ENCODE results near the gene GALNT18.

GALNT18 gene

DNA sequence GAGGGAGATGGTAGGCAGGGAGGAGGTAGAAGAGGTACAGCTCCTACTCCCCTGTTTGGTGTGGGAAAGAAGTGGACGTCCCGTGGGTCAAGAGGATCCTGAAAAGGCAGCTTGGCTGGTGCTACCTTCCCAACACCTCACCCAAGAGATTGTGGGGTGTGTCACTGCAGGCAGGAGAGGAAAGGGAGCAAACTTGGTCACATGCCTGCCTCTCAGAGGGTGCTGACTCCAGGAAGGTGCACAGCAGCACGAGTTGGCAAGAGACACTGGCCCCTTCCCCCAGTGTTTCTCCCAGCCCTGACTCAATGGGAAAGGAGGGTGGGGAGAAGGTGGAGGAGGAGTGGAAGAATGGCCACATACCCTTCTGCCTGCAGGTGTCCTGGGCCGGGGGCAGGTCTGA lies 368.3 kb downstream of the GALNT18 start:
- no peak for DNase-seq

DNA sequence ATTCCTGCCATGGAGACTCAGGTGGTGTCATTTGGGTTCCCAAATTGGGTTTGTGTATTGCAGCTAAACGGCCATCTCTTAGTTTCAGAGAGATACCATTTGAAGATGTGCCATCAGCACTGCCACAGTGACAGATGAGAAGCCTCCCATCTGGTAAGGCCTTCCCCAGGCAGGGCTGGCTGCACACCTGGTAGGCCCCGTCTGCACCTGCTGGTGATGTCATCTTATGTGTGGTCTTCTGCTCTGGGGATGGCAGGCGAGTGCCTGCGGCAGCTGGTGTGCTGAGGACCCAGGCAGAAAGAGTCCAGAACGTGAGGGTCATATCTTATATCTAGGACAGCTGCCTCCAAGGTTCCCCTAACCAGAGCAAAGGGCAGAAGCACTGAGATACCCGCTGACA lies 369.4 kb downstream of the GALNT18 start:
- no peak for DNase-seq

- DNase-seq: no peak
These were observed 370.3 kb downstream of the GALNT18 start for GRCh38 chr11:11251394-11251970.

DNA sequence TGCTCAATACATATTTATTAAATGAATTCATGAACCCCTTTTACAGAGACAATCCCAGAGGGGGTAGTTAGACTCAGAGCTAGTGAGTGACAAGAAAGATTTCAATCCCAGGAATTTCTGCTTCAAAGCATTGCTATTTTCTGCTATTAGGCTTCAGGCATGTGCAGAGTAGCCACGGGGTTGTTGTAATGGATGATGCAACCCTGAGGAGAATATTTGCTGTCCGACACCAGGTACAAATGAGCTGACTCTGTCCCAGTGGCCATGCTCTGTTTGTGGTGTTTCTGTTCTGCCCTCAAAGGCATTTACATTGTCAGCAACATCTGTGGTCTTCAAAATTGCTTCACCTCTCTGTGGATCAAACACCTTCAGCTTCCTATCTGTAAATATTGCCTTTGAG lies 371.3 kb downstream of the GALNT18 start:
- DNase-seq: no peak

DNA sequence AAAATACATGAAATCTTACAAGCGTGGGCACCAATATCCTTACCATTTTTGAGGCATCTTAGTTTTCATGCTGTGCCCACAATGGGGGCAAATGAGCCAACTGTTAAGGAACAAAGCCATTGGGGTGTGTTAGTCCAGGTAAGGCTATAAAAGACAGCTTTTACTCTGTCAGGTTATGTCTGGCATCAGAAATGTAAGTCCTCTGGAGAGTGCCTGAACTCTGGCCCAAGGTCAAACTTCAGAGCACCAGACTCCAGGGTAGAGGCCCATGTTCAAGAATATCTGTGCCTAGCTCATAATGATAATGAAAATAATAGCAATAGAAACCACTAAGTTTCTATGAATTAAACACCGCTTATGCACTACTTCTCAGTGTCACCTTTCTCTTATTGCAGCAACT lies 374.2 kb downstream of the GALNT18 start:
- DNase-seq: no peak

DNA sequence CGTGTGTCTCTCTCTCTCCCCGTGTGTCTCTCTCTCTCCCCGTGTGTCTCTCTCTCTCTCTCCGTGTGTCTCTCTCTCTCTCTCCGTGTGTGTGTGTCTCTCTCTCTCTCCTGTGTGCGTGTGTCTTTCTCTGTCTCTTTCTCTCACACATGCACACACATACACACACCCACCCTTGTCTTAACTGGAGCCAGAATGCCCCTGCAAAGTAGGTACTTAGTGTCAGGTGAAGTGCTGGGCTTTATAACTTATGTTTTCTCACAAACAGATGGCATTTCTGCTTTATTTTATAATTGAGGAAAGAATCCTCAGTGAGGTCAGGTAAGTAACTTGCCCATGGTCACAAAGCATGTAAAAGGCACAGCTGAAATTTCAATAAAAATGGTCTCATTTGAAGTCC lies 374.7 kb downstream of the GALNT18 start:
- no peak for DNase-seq

- no peak for DNase-seq
These were observed 375.6 kb downstream of the GALNT18 start for GRCh38 chr11:11246166-11246565.

DNA sequence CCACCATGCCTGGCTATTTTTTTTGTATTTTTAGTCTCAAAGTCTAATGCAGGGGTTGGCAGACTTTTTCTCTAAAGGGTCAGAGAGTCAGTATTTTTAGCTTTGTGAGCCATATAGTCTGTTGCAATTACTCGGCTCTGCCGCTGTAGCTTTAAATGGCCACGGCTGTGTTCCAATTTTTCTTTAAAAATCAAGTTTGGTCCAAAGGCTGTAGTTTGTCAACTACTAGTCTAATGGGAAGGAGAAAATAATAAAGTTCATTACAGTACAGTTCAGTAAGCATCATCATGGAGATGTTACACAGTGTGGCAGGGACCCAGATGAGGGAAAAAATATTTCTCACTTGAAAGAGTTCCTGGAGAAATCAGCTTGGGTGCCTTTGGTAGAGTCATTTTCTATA lies 376.4 kb downstream of the GALNT18 start:
- DNase-seq: no peak

DNA sequence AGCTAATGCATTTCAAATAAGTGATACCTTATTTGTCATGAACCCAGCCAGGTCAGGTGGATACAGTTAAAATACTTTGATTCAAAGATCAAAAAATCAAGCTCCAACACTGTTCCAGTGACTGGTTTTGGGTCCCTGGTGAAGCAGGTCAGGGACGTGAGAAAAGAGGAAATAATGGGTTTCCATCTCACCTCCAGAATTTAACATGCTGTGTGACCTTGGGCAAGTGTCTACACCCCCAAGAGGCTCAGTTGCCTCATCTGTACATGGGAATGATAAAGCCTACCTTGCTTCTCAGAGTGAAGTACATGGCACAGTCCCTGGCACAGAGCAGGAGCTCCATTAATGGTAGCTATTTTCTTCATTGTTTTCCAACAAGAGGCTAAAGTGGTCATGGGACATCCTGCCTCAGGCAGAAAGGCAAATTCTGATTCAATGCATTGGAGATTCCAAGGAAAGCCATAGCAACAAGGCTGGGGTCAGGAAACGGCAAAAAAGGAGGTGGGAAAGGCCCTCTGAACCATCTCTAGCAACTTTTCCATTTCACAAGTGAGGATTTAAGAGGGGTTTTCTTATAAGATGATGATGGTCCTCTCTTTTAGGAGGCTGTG lies 377.2 kb downstream of the GALNT18 start:
- DNase-seq: no peak

GRCh38 chr11:11243590-11244469 lies 378.0 kb downstream of the GALNT18 start:
- DNase-seq: no peak

GRCh38 chr11:11243209-11243589 lies 378.6 kb downstream of the GALNT18 start:
- DNase-seq: no peak

DNA sequence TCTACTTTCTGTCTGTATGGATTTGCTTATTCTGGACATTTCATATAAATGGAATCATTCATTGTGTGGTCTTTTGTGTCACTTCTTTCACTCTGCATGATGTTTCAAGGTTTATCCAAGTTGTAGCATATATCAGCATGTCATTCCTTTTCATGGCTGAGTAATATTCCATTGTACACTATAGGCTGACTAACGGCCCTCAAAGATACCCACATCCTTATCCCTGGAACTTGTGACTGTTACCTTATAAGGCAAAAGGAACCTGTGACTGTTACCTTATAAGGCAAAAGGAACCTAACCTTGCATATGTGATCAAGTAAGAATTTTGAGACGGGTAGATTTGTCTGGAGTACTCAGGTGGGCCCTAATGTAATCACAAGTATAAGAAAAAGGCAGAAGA lies 380.5 kb downstream of the GALNT18 start:
- DNase-seq: no peak

- DNase-seq: no peak
These were observed 381.8 kb downstream of the GALNT18 start for GRCh38 chr11:11239959-11240358.

DNA sequence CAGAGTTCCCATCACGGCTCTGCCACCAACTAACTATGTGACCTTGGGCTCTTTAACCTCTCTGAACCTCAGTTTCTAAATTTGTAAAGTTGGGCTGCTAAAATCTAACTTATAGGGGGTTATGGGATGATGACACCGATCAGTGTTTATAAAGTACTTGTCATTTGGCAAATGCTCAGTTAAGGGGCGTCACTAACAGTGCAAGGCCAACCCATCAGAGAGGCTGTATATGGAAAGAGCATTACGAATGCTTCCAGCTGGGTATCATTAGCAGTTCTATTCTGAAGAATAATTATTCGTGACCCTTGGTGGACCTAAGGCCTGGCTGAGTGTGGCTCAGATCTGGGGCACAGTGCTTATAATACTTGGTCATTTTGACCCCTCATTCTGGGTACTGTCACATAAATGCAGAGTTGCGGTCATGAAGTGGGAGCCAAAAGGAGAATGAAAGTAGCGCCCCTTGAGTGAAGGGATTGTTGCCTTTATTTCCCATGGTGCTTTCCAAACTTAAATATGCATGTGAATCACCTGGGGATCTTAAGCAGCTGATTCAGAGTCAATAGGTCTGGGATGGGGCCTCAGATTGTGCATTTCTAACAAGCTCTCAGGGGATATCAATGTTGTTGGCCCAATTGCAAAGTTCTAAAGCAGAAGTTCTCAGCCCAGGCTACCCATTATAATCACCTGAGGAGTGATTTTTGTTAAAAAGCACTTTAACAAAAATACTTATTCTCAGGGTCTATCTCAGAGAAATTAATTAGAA lies 384.6 kb downstream of the GALNT18 start:
- no peak for DNase-seq

GRCh38 chr11:11236498-11237059 lies 385.2 kb downstream of the GALNT18 start:
- DNase-seq: no peak

DNA sequence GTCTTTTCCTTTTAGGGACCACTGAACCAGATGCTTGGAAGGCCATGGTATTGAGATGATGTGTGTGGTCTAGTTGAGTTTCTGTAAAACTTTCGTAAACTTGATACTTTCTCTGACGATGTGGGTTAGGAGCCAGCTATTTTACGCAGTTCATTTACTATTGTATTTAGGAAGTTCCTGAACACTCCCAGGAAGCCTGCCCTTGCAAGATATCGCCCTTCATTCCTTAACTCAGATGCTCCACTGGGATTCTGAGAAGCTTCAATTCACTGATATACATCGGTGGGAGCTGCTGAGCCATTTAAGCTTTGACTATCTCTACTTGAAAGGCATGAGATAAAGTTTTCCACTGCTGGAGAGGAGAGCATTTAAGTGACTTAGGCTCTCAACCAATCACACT lies 390.0 kb downstream of the GALNT18 start:
- no peak for DNase-seq

DNA sequence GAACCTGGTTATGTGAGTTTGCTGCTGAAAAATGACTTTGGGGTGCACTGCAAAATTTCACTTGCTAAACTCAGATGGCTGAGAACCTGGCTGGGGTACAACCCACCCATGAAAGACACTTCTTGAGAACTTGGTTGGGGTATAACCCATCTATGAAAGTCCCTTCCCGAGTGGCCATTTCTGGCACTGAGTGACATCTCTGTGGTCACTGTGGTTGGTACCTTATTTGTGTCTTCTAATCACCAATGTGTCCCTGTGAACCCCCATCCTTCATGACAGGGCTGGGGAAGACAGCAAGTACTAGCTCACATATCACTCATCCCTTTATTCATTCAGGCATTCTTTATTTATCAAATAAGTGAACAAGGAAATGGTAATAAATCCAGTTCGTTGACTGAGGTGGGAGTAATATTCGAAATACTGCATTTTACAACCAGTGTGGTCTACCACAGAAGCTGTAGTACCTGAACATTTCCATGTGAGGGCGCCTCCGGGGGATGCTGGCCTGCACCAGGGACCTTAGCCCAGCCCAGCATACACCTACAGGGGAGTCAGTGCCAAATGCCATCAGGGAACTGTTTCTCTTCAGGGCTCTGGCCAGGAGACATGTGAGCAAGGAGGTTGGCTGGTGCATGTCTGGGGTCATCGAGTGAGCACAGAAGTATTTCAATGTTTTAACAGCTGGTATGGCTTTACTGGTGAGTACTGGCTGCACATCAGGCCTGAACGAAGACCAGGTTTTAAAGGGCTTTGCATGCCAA lies 390.8 kb downstream of the GALNT18 start:
- no peak for DNase-seq

DNA sequence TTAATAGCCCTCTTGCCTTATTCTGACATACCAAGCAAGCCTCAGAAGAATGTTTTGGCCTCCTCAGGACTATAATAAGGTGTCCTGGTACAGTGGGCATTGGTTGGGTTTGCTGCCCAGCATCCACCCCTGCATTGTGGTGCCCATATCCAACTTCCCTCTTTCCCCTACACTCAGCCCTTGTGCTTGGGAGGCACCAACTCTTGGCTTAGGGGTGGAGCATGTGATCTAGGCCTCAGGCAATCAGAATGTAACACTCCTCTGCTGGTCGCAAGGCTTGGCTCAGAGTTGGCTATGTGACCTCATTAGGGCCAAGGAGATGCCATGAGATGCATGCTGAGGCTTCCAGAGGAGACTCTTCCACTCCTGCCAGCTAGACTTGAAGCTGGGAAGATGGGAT lies 391.7 kb downstream of the GALNT18 start:
- DNase-seq: no peak

DNA sequence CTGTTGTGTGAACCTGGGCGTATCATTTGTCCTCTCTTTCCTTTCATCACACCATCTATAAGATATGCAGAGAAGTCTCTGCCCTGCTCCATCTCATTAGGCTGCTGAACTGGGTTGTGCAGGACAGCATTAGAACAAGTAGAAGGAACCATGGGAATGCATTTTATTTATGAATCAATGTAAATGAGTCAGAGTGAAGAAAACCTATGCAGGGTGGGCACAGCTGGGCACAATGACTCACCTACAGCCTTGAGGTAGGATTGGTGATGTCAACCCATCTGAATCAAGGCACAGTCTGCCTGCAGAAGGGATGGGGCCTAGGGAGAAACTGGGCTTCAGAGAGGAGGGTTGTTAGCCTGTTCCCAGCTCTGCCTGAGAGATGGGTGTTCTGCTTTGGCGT lies 392.2 kb downstream of the GALNT18 start:
- no peak for DNase-seq

DNA sequence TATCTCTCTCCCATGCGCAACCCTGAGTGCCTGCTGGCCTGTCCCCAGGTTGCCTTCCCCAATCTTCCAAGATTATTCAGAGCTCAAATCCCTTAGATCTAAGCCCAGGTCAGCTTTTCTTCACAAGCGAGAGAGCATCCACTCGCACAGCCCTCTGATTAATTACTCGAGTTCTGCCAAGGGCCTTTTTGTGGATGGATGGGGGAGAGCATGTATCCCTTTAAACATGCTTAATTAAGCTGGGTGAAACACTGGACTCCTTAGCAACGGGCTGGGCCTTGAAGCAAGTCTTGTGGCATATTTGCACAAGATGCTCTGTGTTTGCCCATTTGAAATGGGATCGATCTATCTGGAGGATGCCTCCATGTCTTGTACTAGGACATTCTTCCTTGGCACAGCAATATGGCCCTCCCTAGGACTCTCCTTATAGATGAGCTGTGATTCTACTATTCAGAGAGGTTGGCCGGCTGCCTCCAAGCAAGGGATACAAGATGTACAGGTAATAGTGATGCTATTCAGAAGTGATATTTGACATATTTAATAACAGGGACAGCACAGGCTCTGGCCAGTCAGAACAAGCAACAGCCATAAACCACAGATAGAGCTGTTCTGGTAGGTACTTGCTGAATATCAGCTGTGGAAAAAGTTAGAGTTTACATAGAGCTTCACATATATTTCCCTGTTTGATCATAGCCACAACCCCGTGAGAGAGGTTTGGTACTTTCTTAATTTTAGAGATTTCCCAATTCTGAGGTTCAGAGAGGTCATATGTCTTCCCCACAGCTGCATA lies 394.3 kb downstream of the GALNT18 start:
- DNase-seq: no peak
